Upper lobe of left lung (tissue), 6 donors: ENCODE data around the gene ASCL1. TPM values are rescaled to one million over a fixed set of nuclear protein-coding genes. Genes with fewer than 3 reads are reported as not detected.

Experiments used
- ATAC-seq, 2 donors: fragments of 200-7000 bp; cut with Tn5 transposase; one replicate each; pipeline ENCODE4 v1.9.1; 2022; ENCODE audit warnings: mild to moderate bottlenecking in 2 of 2, moderate library complexity in 2 of 2; ENCODE audit not compliant: low FRiP score in 2 of 2
- DNase-seq, 2 donors: peaks; one replicate each; pipeline ENCODE4 v3.0.0-alpha.2; 2019 to 2020
- H3K27ac ChIP-seq, 4 donors: fragments of 200-600 bp; sonication (generic); one replicate each; pipeline ENCODE4 v1.5.1; 2016 to 2019
- H3K27me3 ChIP-seq, 4 donors: fragments of 200-600 bp; sonication (generic); one replicate each; pipeline ENCODE4 v1.5.1; 2017 to 2019
- H3K36me3 ChIP-seq, 4 donors: fragments of 200-600 bp; sonication (generic); one replicate each; pipeline ENCODE4 v1.5.1; 2016 to 2019
- H3K4me1 ChIP-seq, 4 donors: fragments of 200-600 bp; sonication (generic); one replicate each; pipeline ENCODE4 v1.5.1; 2018 to 2019
- H3K4me3 ChIP-seq, 4 donors: fragments of 200-600 bp; sonication (generic); one replicate each; pipeline ENCODE4 v1.5.1; 2017 to 2019; ENCODE audit warnings: mild to moderate bottlenecking in 2 of 4, moderate library complexity in 1 of 4
- H3K9me3 ChIP-seq, 4 donors: fragments of 200-600 bp; sonication (generic); one replicate each; pipeline ENCODE4 v1.5.1; 2018 to 2019
- EP300 ChIP-seq, 4 donors: sonication (generic); formaldehyde crosslinking; IDR thresholded peaks; one replicate each; pipeline ENCODE4 v1.5.1; 2017; ENCODE audit warnings: antibody characterized with exemption in 4 of 4, control low read depth in 2 of 4
- POLR2A ChIP-seq, 4 donors: fragments of 450-650 bp; IDR thresholded peaks; one replicate each; pipeline ENCODE4 v1.5.1; 2016 to 2017; ENCODE audit warnings: antibody characterized with exemption in 4 of 4, mild to moderate bottlenecking in 2 of 4
- POLR2AphosphoS5 ChIP-seq, 2 donors: sonication (generic); formaldehyde crosslinking; IDR thresholded peaks; one replicate each; pipeline ENCODE4 v1.5.1; 2017; ENCODE audit warnings: antibody characterized with exemption in 2 of 2
- WGBS, 2 donors: methylation state at CpG; one replicate each; pipeline ENCODE4 v1.1.5; 2017 to 2018; 5-methylcytosine and 5-hydroxymethylcytosine counted together
- total RNA-seq, 6 donors: library from RNA; depleted of rRNA in 4 of 6; stranded (reverse); fragments of >200 nt in 4 of 6; gene quantifications; one replicate each; pipeline versions ENCODE4 v1.1.0 to v1.2.1, GENCODE V29; 2016 to 2021
- TF ChIP-seq, protein P1 (sequence below), 6 experiments: fragments of 450-650 bp in 4 of 6; fragments of 200-600 bp in 2 of 6; sonication (generic) in 2 of 6; IDR thresholded peaks; one replicate each; pipeline ENCODE4 v1.5.1; 2016 to 2019; ENCODE audit warnings: antibody characterized with exemption in 6 of 6
- donor health status: DM: no; HTN: no; CAD: no; lungs with moderate emphysema.
- donor health status: DM: no; HTN: yes; CAD: no; lungs with severe emphysema.

The ASCL1 gene
- total RNA-seq, 6 donors from 2014 or later: 0.13 to 0.29 (median 0.15) TPM; not detected in 3

GRCh38 chr12:102977945-102978706, 20.7 kb downstream of the ASCL1 start:
- TF ChIP-seq, protein P1, sequence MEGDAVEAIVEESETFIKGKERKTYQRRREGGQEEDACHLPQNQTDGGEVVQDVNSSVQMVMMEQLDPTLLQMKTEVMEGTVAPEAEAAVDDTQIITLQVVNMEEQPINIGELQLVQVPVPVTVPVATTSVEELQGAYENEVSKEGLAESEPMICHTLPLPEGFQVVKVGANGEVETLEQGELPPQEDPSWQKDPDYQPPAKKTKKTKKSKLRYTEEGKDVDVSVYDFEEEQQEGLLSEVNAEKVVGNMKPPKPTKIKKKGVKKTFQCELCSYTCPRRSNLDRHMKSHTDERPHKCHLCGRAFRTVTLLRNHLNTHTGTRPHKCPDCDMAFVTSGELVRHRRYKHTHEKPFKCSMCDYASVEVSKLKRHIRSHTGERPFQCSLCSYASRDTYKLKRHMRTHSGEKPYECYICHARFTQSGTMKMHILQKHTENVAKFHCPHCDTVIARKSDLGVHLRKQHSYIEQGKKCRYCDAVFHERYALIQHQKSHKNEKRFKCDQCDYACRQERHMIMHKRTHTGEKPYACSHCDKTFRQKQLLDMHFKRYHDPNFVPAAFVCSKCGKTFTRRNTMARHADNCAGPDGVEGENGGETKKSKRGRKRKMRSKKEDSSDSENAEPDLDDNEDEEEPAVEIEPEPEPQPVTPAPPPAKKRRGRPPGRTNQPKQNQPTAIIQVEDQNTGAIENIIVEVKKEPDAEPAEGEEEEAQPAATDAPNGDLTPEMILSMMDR (IDR thresholded peaks at IDR 0.05): no peak
- TF ChIP-seq EP300 (IDR thresholded peaks at IDR 0.05): no peak
- TF ChIP-seq POLR2AphosphoS5 (IDR thresholded peaks at IDR 0.05): no peak
- TF ChIP-seq POLR2A (IDR thresholded peaks at IDR 0.05): no peak
- ATAC-seq (no peak), DNase-seq (no peak)
- H3K27ac ChIP-seq: no peak overlapping the region
- H3K4me3 ChIP-seq: no peak overlapping the region
- no peaks in the 10 kb centered on the region for H3K36me3 ChIP-seq
- 60 to 65% methylated on average over 16 of the region's 16 CpGs for WGBS, 2 donors
- H3K9me3 ChIP-seq: no peaks in the 10 kb centered on the region
- no peaks in the 10 kb centered on the region for H3K4me1 ChIP-seq
- H3K27me3 ChIP-seq: no peaks in the 10 kb centered on the region

GRCh38 chr12:102980350-102980749, 22.9 kb downstream of the ASCL1 start:
- no peak overlapping the region for H3K27ac ChIP-seq
- DNase-seq (no peak), ATAC-seq (no peak)
- H3K4me3 ChIP-seq: no peak overlapping the region
- no peaks in the 10 kb centered on the region for H3K9me3 ChIP-seq
- H3K4me1 ChIP-seq: no peaks in the 10 kb centered on the region
- 87 to 97% methylated on average over 1 of the region's 1 CpG for WGBS, 2 donors
- no peaks in the 10 kb centered on the region for H3K36me3 ChIP-seq
- no peaks in the 10 kb centered on the region for H3K27me3 ChIP-seq
- no peak for TF ChIP-seq POLR2A (IDR thresholded peaks at IDR 0.05)
- TF ChIP-seq, protein P1 (IDR thresholded peaks at IDR 0.05): no peak
- no peak for TF ChIP-seq EP300 (IDR thresholded peaks at IDR 0.05)
- TF ChIP-seq POLR2AphosphoS5 (IDR thresholded peaks at IDR 0.05): no peak

GRCh38 chr12:102990419-102990818, 32.9 kb downstream of the ASCL1 start:
- Histone ChIP-seq H3K4me3 (no peak overlapping the region), H3K4me1 (no peaks in the 10 kb centered on the region), H3K9me3 (no peaks in the 10 kb centered on the region), H3K27ac (no peak overlapping the region), H3K36me3 (no peaks in the 10 kb centered on the region), H3K27me3 (no peaks in the 10 kb centered on the region)
- TF ChIP-seq POLR2AphosphoS5 (IDR thresholded peaks at IDR 0.05) (no peak), POLR2A (IDR thresholded peaks at IDR 0.05) (no peak), EP300 (IDR thresholded peaks at IDR 0.05) (no peak)
- TF ChIP-seq, protein P1 (IDR thresholded peaks at IDR 0.05): no peak
- DNase-seq: no peak
- WGBS, 2 donors: 66 to 79% methylated on average over 2 of the region's 2 CpGs
- no peak for ATAC-seq

GRCh38 chr12:102992297-102992696, 34.8 kb downstream of the ASCL1 start:
- Histone ChIP-seq H3K4me1 (no peaks in the 10 kb centered on the region), H3K4me3 (no peak overlapping the region), H3K27ac (no peak overlapping the region), H3K36me3 (no peaks in the 10 kb centered on the region), H3K27me3 (no peaks in the 10 kb centered on the region), H3K9me3 (no peaks in the 10 kb centered on the region)
- TF ChIP-seq POLR2A (IDR thresholded peaks at IDR 0.05) (no peak), POLR2AphosphoS5 (IDR thresholded peaks at IDR 0.05) (no peak), EP300 (IDR thresholded peaks at IDR 0.05) (no peak)
- TF ChIP-seq, protein P1 (IDR thresholded peaks at IDR 0.05): no peak
- 29 to 40% methylated on average over 3 to 5 of the region's 5 CpGs for WGBS, 2 donors
- ATAC-seq (no peak), DNase-seq (no peak)

DNA sequence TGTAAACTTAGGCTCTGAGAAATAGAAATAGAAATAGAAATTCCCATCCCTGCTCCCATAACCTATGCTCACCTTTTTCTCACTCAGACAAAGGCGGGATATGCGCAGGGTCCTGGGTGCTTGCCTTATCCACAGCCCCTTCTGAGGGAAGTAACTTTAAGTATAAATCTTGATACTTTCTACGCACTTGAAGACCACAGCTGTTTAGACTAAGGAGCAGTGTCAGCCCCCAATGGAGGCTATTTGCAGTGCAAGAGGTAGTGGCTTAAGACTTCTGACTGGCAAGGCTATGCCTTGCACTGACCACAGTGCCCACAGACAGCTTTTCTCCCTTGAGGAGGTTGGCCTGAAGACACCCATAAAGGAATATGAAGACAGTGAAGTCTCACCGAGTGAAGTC, 35.2 kb downstream of the ASCL1 start:
- no peak overlapping the region for H3K27ac ChIP-seq
- WGBS, 2 donors: 87 to 88% methylated on average over 4 of the region's 4 CpGs
- H3K36me3 ChIP-seq: no peaks in the 10 kb centered on the region
- no peak overlapping the region for H3K4me3 ChIP-seq
- no peaks in the 10 kb centered on the region for H3K4me1 ChIP-seq
- TF ChIP-seq POLR2A (IDR thresholded peaks at IDR 0.05) (no peak), EP300 (IDR thresholded peaks at IDR 0.05) (no peak)
- TF ChIP-seq, protein P1 (IDR thresholded peaks at IDR 0.05): no peak
- no peaks in the 10 kb centered on the region for H3K27me3 ChIP-seq
- no peak for DNase-seq
- ATAC-seq: no peak
- peaks cover 0 to 1% (median 0%) of the 10 kb centered on the region in 4 donors for H3K9me3 ChIP-seq
